Inflammatory macrophage (primary cell): ENCODE results near the gene B4GALT7.
"Not testable (repeated sequence)": the region's sequence is repeated elsewhere in the genome, so short reads cannot be mapped to it uniquely, and the experiment has no call there.

Source experiments
- DNase-seq, 2 donors: peaks; one replicate each; pipeline ENCODE4 v3.0.0-alpha.2; 2020 to 2022

The B4GALT7 gene

GRCh38 chr5:177610131-177610769, 10.3 kb downstream of the B4GALT7 start:
- no peak for DNase-seq

GRCh38 chr5:177610770-177611445, 11.0 kb downstream of the B4GALT7 start:
- no peak for DNase-seq

GRCh38 chr5:177611446-177612214, 11.7 kb downstream of the B4GALT7 start:
- DNase-seq: no peak

GRCh38 chr5:177612215-177612673, 12.3 kb downstream of the B4GALT7 start:
- no peak for DNase-seq

GRCh38 chr5:177620560-177620959, 20.6 kb downstream of the B4GALT7 start:
- DNase-seq: no peak

GRCh38 chr5:177624172-177624571, 24.2 kb downstream of the B4GALT7 start:
- not testable (repeated sequence) for DNase-seq

GRCh38 chr5:177630186-177630585, 30.3 kb downstream of the B4GALT7 start:
- not testable (repeated sequence) for DNase-seq

- not testable (repeated sequence) for DNase-seq
Measured at GRCh38 chr5:177634912-177635311, 35.0 kb downstream of the B4GALT7 start.

- DNase-seq: not testable (repeated sequence)
Measured at GRCh38 chr5:177645462-177645861, 45.5 kb downstream of the B4GALT7 start.

- not testable (repeated sequence) for DNase-seq
Measured at GRCh38 chr5:177651235-177651634, 51.3 kb downstream of the B4GALT7 start.

GRCh38 chr5:177657846-177658245, 57.9 kb downstream of the B4GALT7 start:
- DNase-seq: not testable (repeated sequence)

- DNase-seq: not testable (repeated sequence)
Measured at GRCh38 chr5:177658542-177658941, 58.6 kb downstream of the B4GALT7 start.
